ENCODE data around the gene BIN1.
"Not testable (repeated sequence)": the region's sequence is repeated elsewhere in the genome, so short reads cannot be mapped to it uniquely, and the experiment has no call there.

The BIN1 gene

GRCh38 chr2:127034051-127034450 is 72.9 kb downstream of the BIN1 start:
- H3K4me1 ChIP-seq (ENCODE audit: control insufficient read depth in 1 of 2, insufficient read depth in 2 of 2, low read length in 2 of 2): no peaks in the 10 kb centered on the region
- no peaks in the 10 kb centered on the region for H3K36me3 ChIP-seq (ENCODE audit: control insufficient read depth in 1 of 2, insufficient read depth in 2 of 2, low read length in 2 of 2)
- no peak overlapping the region for H3K27ac ChIP-seq (ENCODE audit: low read length)
- no peaks in the 10 kb centered on the region for H3K9me3 ChIP-seq (ENCODE audit: control insufficient read depth in 1 of 2, low read length in 2 of 2)
- no peak overlapping the region for H3K4me3 ChIP-seq (ENCODE audit: low read depth in 1 of 2, low read length in 2 of 2)
- H3K27me3 ChIP-seq (ENCODE audit: low read depth, low read length): no peaks in the 10 kb centered on the region

DNA sequence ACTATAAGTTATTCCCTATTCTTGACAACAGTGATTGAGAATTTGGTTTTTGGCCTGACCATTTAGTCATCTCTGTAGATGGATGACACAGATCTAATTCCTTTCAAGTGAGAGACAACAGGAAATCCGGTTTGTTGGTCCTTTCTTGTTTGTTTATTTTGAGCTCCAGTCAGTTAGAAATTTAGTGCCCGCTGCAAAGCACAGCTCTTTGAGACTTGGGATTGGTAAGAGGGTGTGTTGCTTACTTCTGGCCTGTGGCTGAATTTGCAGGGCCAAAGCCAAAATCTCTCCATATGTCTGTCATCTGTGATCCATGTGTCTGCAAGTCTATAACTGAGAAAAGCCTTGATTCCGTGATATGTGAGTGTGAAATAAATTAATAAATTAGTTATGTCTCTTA is 74.3 kb downstream of the BIN1 start:
- Histone ChIP-seq H3K27me3 (ENCODE audit: low read depth, low read length) (no peaks in the 10 kb centered on the region), H3K27ac (ENCODE audit: low read length) (no peak overlapping the region), H3K9me3 (ENCODE audit: control insufficient read depth in 1 of 2, low read length in 2 of 2) (no peaks in the 10 kb centered on the region), H3K4me1 (ENCODE audit: control insufficient read depth in 1 of 2, insufficient read depth in 2 of 2, low read length in 2 of 2) (no peaks in the 10 kb centered on the region), H3K4me3 (ENCODE audit: low read depth in 1 of 2, low read length in 2 of 2) (no peak overlapping the region), H3K36me3 (ENCODE audit: control insufficient read depth in 1 of 2, insufficient read depth in 2 of 2, low read length in 2 of 2) (no peaks in the 10 kb centered on the region)

- peaks cover 0 to 12% of the 10 kb centered on the region in 2 donors for H3K4me1 ChIP-seq (ENCODE audit: control insufficient read depth in 1 of 2, insufficient read depth in 2 of 2, low read length in 2 of 2)
- no peak overlapping the region for H3K27ac ChIP-seq (ENCODE audit: low read length)
- no peaks in the 10 kb centered on the region for H3K27me3 ChIP-seq (ENCODE audit: low read depth, low read length)
- H3K36me3 ChIP-seq (ENCODE audit: control insufficient read depth in 1 of 2, insufficient read depth in 2 of 2, low read length in 2 of 2): no peaks in the 10 kb centered on the region
- H3K9me3 ChIP-seq (ENCODE audit: control insufficient read depth in 1 of 2, low read length in 2 of 2): no peaks in the 10 kb centered on the region
- H3K4me3 ChIP-seq (ENCODE audit: low read depth in 1 of 2, low read length in 2 of 2): no peak overlapping the region
Measured at GRCh38 chr2:127029350-127030051, 77.5 kb downstream of the BIN1 start.

DNA sequence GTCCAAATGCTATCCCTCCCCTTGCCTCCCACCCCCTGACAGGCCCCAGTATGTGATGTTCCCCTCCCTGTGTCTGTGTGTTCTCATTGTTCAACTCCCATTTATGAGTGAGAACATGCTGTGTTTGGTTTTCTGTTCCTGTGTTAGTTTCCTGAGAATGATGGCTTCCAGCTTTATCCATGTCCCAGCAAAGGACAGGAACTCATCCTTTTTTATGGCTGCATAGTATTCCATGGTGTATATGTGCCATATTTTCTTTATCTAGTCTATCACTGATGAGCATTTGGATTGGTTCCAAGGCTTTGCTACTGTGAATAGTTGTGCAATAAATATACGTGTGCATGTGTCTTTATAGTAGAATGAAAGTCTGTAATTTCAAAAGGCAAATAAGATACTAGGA is 78.2 kb downstream of the BIN1 start:
- peaks cover 0 to 12% of the 10 kb centered on the region in 2 donors for H3K4me1 ChIP-seq (ENCODE audit: control insufficient read depth in 1 of 2, insufficient read depth in 2 of 2, low read length in 2 of 2)
- not testable (repeated sequence) for H3K27ac ChIP-seq (ENCODE audit: low read length); H3K27me3 ChIP-seq (ENCODE audit: low read depth, low read length); H3K4me3 ChIP-seq (ENCODE audit: low read depth in 1 of 2, low read length in 2 of 2); H3K9me3 ChIP-seq (ENCODE audit: control insufficient read depth in 1 of 2, low read length in 2 of 2); H3K36me3 ChIP-seq (ENCODE audit: control insufficient read depth in 1 of 2, insufficient read depth in 2 of 2, low read length in 2 of 2)

GRCh38 chr2:127027715-127028114 is 79.2 kb downstream of the BIN1 start:
- Histone ChIP-seq H3K4me1 (ENCODE audit: control insufficient read depth in 1 of 2, insufficient read depth in 2 of 2, low read length in 2 of 2) (peaks cover 0 to 12% of the 10 kb centered on the region in 2 donors), H3K9me3 (ENCODE audit: control insufficient read depth in 1 of 2, low read length in 2 of 2) (no peaks in the 10 kb centered on the region), H3K36me3 (ENCODE audit: control insufficient read depth in 1 of 2, insufficient read depth in 2 of 2, low read length in 2 of 2) (no peaks in the 10 kb centered on the region), H3K27me3 (ENCODE audit: low read depth, low read length) (no peaks in the 10 kb centered on the region), H3K4me3 (ENCODE audit: low read depth in 1 of 2, low read length in 2 of 2) (no peak overlapping the region), H3K27ac (ENCODE audit: low read length) (no peak overlapping the region)

DNA sequence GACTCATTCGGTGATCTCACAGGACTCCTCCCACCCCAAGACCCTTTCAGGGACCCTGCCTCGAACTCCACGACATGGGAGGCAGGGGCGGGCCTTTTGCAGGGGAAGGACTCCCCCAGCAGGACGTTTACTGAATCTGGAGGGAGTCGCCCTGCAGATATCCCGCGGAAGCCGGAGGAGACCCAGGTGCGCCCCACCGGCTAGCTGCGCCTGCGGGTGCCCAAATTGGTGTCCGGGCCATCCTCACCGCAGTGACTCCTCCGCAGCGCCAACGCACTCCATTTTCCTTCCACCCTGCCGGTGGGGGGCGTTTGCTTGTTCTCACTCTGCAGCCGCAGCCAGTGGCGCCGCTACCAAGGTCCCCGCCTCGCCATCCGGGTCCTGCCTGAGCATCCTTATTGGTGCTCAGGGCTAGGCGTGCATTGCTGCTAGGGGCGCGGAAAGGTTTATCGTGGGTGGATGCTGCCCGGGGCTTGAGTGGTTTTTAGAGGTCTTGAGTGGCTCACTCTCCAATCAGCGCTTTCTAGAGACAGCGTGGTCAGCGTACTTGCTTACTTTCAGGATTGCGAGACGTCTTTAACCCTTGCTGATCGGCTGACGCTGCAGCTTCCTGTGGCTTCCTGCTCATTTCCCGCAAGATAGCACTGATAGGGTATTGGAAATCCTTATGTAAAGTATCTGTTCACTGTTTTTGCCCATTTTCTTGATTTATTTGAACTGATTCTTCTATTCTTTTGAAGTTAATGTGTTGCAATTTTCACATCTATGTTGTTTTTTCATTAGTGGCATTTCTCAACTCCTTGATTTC is 81.4 kb downstream of the BIN1 start:
- Histone ChIP-seq H3K27me3 (ENCODE audit: low read depth, low read length) (no peaks in the 10 kb centered on the region), H3K36me3 (ENCODE audit: control insufficient read depth in 1 of 2, insufficient read depth in 2 of 2, low read length in 2 of 2) (no peaks in the 10 kb centered on the region), H3K4me1 (ENCODE audit: control insufficient read depth in 1 of 2, insufficient read depth in 2 of 2, low read length in 2 of 2) (peaks cover 0 to 12% of the 10 kb centered on the region in 2 donors), H3K27ac (ENCODE audit: low read length) (no peak overlapping the region), H3K4me3 (ENCODE audit: low read depth in 1 of 2, low read length in 2 of 2) (peak overlapping the region; percentile 38 to 72), H3K9me3 (ENCODE audit: control insufficient read depth in 1 of 2, low read length in 2 of 2) (no peaks in the 10 kb centered on the region)

DNA sequence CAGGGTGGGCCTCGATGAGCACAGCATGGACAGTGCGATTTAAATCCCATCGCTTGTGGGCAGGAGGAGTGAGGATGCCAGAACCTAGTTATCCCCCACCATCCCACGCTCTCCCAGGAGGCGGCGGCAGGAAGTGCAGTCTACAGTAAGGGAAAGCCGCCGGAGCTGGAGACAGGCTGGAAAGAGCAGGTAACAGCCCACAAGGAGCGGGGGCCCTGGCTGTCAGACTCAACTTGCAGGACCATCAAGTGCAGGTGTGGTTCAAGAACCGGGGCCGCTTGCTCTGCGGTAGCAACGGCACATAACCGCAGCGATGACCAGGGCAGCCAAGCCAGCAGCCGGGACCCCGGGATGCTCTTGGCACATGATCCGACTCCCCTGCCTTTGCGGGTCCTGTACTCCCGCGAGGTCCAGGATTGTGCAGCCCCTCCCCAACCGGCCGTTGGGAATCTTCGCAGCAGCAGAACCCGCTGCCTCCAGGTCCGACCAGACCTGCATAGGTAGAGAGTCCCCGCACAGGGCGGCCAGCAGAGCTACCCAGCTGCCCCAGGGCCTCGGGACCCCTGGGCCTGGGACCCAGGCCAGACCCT is 82.1 kb downstream of the BIN1 start:
- H3K4me1 ChIP-seq (ENCODE audit: control insufficient read depth in 1 of 2, insufficient read depth in 2 of 2, low read length in 2 of 2): peaks cover 0 to 12% of the 10 kb centered on the region in 2 donors
- H3K4me3 ChIP-seq (ENCODE audit: low read depth in 1 of 2, low read length in 2 of 2): peak overlapping the region; percentile 38 to 72
- no peak overlapping the region for H3K27ac ChIP-seq (ENCODE audit: low read length)
- H3K27me3 ChIP-seq (ENCODE audit: low read depth, low read length): no peaks in the 10 kb centered on the region
- H3K9me3 ChIP-seq (ENCODE audit: control insufficient read depth in 1 of 2, low read length in 2 of 2): no peaks in the 10 kb centered on the region
- no peaks in the 10 kb centered on the region for H3K36me3 ChIP-seq (ENCODE audit: control insufficient read depth in 1 of 2, insufficient read depth in 2 of 2, low read length in 2 of 2)

DNA sequence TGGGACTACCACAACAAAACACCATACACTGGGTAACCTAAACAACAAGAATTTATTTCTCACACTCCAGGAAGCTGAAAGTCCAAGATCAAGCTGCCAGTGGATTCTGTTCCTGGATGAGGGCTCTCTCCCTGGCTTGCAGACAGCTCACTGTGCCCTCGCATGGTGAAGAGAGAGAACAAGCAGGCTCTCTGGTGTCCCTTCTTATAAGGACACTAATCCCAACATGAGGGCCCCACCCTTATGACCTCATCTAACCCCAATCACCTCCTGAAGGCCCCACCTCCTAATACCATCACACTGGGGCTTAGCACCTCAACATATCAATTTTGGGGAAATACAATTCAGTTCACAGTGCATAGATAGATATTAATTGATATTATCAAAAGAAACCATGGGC is 83.5 kb downstream of the BIN1 start:
- Histone ChIP-seq H3K9me3 (ENCODE audit: control insufficient read depth in 1 of 2, low read length in 2 of 2) (no peaks in the 10 kb centered on the region), H3K4me3 (ENCODE audit: low read depth in 1 of 2, low read length in 2 of 2) (no peak overlapping the region), H3K36me3 (ENCODE audit: control insufficient read depth in 1 of 2, insufficient read depth in 2 of 2, low read length in 2 of 2) (no peaks in the 10 kb centered on the region), H3K27me3 (ENCODE audit: low read depth, low read length) (no peaks in the 10 kb centered on the region), H3K4me1 (ENCODE audit: control insufficient read depth in 1 of 2, insufficient read depth in 2 of 2, low read length in 2 of 2) (peaks cover 0 to 12% of the 10 kb centered on the region in 2 donors), H3K27ac (ENCODE audit: low read length) (no peak overlapping the region)

DNA sequence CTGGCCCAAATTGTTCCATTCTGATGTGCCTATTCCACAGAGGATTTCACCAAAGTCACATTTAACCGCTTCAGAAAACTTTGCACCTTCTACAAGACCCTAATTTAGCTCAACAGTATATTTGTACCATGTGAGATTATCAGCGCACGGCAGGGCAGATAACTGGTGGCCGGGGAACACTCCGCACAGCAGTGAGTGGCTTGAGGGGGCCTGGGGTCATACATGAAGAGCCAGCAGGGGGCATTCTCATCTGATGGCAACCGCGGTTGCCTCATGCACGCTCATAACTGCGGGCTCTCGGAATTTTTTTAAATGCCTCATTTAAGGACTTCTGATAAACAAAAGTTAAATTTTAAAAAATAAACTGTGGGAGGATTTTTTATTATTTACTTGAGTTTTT is 84.1 kb downstream of the BIN1 start:
- no peaks in the 10 kb centered on the region for H3K36me3 ChIP-seq (ENCODE audit: control insufficient read depth in 1 of 2, insufficient read depth in 2 of 2, low read length in 2 of 2)
- no peak overlapping the region for H3K27ac ChIP-seq (ENCODE audit: low read length)
- no peak overlapping the region for H3K4me3 ChIP-seq (ENCODE audit: low read depth in 1 of 2, low read length in 2 of 2)
- H3K9me3 ChIP-seq (ENCODE audit: control insufficient read depth in 1 of 2, low read length in 2 of 2): no peaks in the 10 kb centered on the region
- H3K4me1 ChIP-seq (ENCODE audit: control insufficient read depth in 1 of 2, insufficient read depth in 2 of 2, low read length in 2 of 2): peaks cover 0 to 12% of the 10 kb centered on the region in 2 donors
- no peaks in the 10 kb centered on the region for H3K27me3 ChIP-seq (ENCODE audit: low read depth, low read length)

DNA sequence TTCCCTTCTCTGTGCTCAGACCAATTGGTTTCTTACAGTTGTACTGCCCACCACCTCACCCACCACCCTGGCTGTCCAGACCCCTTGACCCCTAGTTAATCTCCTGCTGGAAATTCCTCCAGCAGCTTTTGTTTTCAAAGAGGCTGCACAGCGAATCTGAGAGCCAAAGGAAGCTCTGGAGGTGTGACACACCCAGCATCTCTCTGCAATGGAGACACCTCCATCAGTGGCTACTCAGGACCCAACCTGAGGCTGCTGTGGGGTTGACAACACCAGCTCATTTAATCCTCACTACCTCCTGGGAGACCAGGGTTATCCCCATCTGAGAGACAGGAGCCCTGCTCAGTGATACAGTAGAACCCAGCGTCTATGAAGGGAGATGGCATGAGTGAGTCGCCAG is 86.4 kb downstream of the BIN1 start:
- no peak overlapping the region for H3K4me3 ChIP-seq (ENCODE audit: low read depth in 1 of 2, low read length in 2 of 2)

GRCh38 chr2:127017548-127017947 is 89.4 kb downstream of the BIN1 start:
- Histone ChIP-seq H3K27me3 (ENCODE audit: low read depth, low read length) (no peaks in the 10 kb centered on the region), H3K4me3 (ENCODE audit: low read depth in 1 of 2, low read length in 2 of 2) (no peak overlapping the region), H3K27ac (ENCODE audit: low read length) (no peak overlapping the region), H3K4me1 (ENCODE audit: control insufficient read depth in 1 of 2, insufficient read depth in 2 of 2, low read length in 2 of 2) (no peaks in the 10 kb centered on the region), H3K9me3 (ENCODE audit: control insufficient read depth in 1 of 2, low read length in 2 of 2) (no peaks in the 10 kb centered on the region), H3K36me3 (ENCODE audit: control insufficient read depth in 1 of 2, insufficient read depth in 2 of 2, low read length in 2 of 2) (no peaks in the 10 kb centered on the region)

More for the DNA sequence above, 86.4 kb downstream of the BIN1 start:
- no peaks in the 10 kb centered on the region for H3K9me3 ChIP-seq (ENCODE audit: control insufficient read depth in 1 of 2, low read length in 2 of 2)
- peaks cover 0 to 8% of the 10 kb centered on the region in 2 donors for H3K4me1 ChIP-seq (ENCODE audit: control insufficient read depth in 1 of 2, insufficient read depth in 2 of 2, low read length in 2 of 2)
- H3K27me3 ChIP-seq (ENCODE audit: low read depth, low read length): no peaks in the 10 kb centered on the region
- H3K27ac ChIP-seq (ENCODE audit: low read length): no peak overlapping the region
- no peaks in the 10 kb centered on the region for H3K36me3 ChIP-seq (ENCODE audit: control insufficient read depth in 1 of 2, insufficient read depth in 2 of 2, low read length in 2 of 2)
